Sigmoid colon (tissue), 4 donors: ENCODE data around the gene KLRB1.

Source experiments
- CTCF ChIP-seq, 4 experiments: fragments of 450-650 bp in 3 of 4; fragments of 200-600 bp in 1 of 4; IDR thresholded peaks; one replicate each; pipeline ENCODE4 v1.5.1; 2016 to 2019; ENCODE audit warnings: antibody characterized with exemption in 4 of 4, mild to moderate bottlenecking in 3 of 4, moderate library complexity in 2 of 4
- EP300 ChIP-seq, 4 donors: sonication (generic); formaldehyde crosslinking; IDR thresholded peaks; one replicate each; pipeline ENCODE4 v1.6.1; 2017; ENCODE audit warnings: antibody characterized with exemption in 4 of 4
- POLR2A ChIP-seq, 2 donors: fragments of 450-650 bp; IDR thresholded peaks; one replicate each; pipeline ENCODE4 v1.6.1; 2016; ENCODE audit warnings: antibody characterized with exemption in 2 of 2, mild to moderate bottlenecking in 2 of 2, moderate library complexity in 2 of 2
- POLR2AphosphoS5 ChIP-seq, 4 donors: sonication (generic); formaldehyde crosslinking; IDR thresholded peaks; one replicate each; pipeline ENCODE4 v1.6.1; 2017; ENCODE audit warnings: antibody characterized with exemption in 4 of 4

- no peak for TF ChIP-seq CTCF (IDR thresholded peaks at IDR 0.05)
- TF ChIP-seq POLR2AphosphoS5 (IDR thresholded peaks at IDR 0.05) = no peak
- TF ChIP-seq EP300 (IDR thresholded peaks at IDR 0.05) = no peak
- TF ChIP-seq POLR2A (IDR thresholded peaks at IDR 0.05) = no peak
These were observed 35.0 kb upstream of the KLRB1 start for GRCh38 chr12:9642606-9643265.
